NCI-H446 (cell line): ENCODE results near the gene ZNF471.

Experiments
- DNase-seq, 2 experiments: peaks; one replicate each; lab custom pipeline; 2025; lab: John Stamatoyannopoulos, UW

Gene ZNF471

GRCh38 chr19:56573914-56574313, 66.3 kb downstream of the ZNF471 start:
- no peak for DNase-seq

- DNase-seq: no peak
These were observed 70.3 kb downstream of the ZNF471 start for GRCh38 chr19:56577719-56578602.
